Esophagus squamous epithelium (tissue), 5 donors: ENCODE measurements around the gene ADRA2B. TPM values are rescaled to one million over a fixed set of nuclear protein-coding genes. Genes with fewer than 3 reads are reported as not detected.

Source experiments
- DNase-seq: peaks from one replicate; lab custom pipeline; 2025; lab: John Stamatoyannopoulos, UW
- H3K27ac ChIP-seq, 4 donors: fragments of 200-600 bp; sonication (generic); one replicate each; pipeline ENCODE4 v1.5.1; 2016 to 2019; ENCODE audit warnings: mild to moderate bottlenecking in 1 of 4
- H3K27me3 ChIP-seq, 4 donors: fragments of 200-600 bp; sonication (generic); 1 replicate in 3 of 4; 2 replicates in 1 of 4; pipeline versions ENCODE4 v1.5.1 to v1.6.0; 2017 to 2021; ENCODE audit warnings: antibody characterized with exemption in 1 of 4
- H3K36me3 ChIP-seq, 3 donors: fragments of 200-600 bp; sonication (generic); one replicate each; pipeline ENCODE4 v1.5.1; 2016 to 2019
- H3K4me1 ChIP-seq, 3 donors: fragments of 200-600 bp; sonication (generic); one replicate each; pipeline ENCODE4 v1.5.1; 2017 to 2019
- H3K4me3 ChIP-seq, 4 donors: fragments of 200-600 bp; sonication (generic); 1 replicate in 3 of 4; 2 replicates in 1 of 4; pipeline ENCODE4 v1.5.1; 2016 to 2019; ENCODE audit warnings: mild to moderate bottlenecking in 2 of 4, moderate library complexity in 1 of 4
- H3K9me3 ChIP-seq, 3 donors: fragments of 200-600 bp; sonication (generic); one replicate each; pipeline ENCODE4 v1.5.1; 2016 to 2019
- CTCF ChIP-seq, 6 experiments: fragments of 450-650 bp in 4 of 6; fragments of 200-600 bp in 2 of 6; sonication (generic) in 2 of 6; IDR thresholded peaks; one replicate each; pipeline ENCODE4 v1.5.1; 2016 to 2019; ENCODE audit warnings: antibody characterized with exemption in 6 of 6, mild to moderate bottlenecking in 4 of 6, moderate library complexity in 4 of 6
- POLR2A ChIP-seq, 4 donors: fragments of 450-650 bp; IDR thresholded peaks; one replicate each; pipeline ENCODE4 v1.6.1; 2017; ENCODE audit warnings: antibody characterized with exemption in 4 of 4, mild to moderate bottlenecking in 4 of 4, moderate library complexity in 3 of 4
- WGBS, 2 donors: methylation state at CpG; one replicate each; pipeline ENCODE4 v1.1.5; 2018; 5-methylcytosine and 5-hydroxymethylcytosine counted together
- intact Hi-C: fragments of 100-400 bp; cut with DNase I; formaldehyde crosslinking; loops from one replicate; pipeline ENCODE4 v1.15.0; 2022
- total RNA-seq, 4 donors: library from RNA; depleted of rRNA; stranded (reverse); fragments of >200 nt; gene quantifications; one replicate each; pipeline ENCODE4 v1.1.0, GENCODE V29; 2016
- donor health status: DM: yes; HTN: yes; CAD: no.

Gene ADRA2B
- total RNA-seq, 4 donors from 2014 or later = 0.04 to 1.2 (median 0.38) TPM; not detected in 1

GRCh38 chr2:96159084-96159830 is 42.9 kb upstream of the ADRA2B start:
- intact Hi-C loops = no loop called here
- Histone ChIP-seq H3K27ac (no peak overlapping the region), H3K4me1 (peaks cover 0 to 11% (median 0%) of the 10 kb centered on the region in 3 donors), H3K27me3 (peaks cover 0 to 23% (median 0%) of the 10 kb centered on the region in 4 donors), H3K4me3 (no peak overlapping the region), H3K9me3 (no peaks in the 10 kb centered on the region), H3K36me3 (no peaks in the 10 kb centered on the region)
- DNase-seq = no peak
- 70 to 76% methylated on average over 15 to 17 of the region's 17 CpGs for WGBS, 2 donors
- TF ChIP-seq CTCF (IDR thresholded peaks at IDR 0.05) (no peak), POLR2A (IDR thresholded peaks at IDR 0.05) (no peak)

- Histone ChIP-seq H3K36me3 (no peaks in the 10 kb centered on the region), H3K4me1 (peaks cover 0 to 11% (median 0%) of the 10 kb centered on the region in 3 donors), H3K27me3 (peaks cover 0 to 23% (median 0%) of the 10 kb centered on the region in 4 donors), H3K4me3 (no peak overlapping the region), H3K27ac (no peak overlapping the region), H3K9me3 (no peaks in the 10 kb centered on the region)
- intact Hi-C loops = no loop called here
- WGBS, 2 donors = 88 to 100% methylated on average over 1 to 4 of the region's 14 CpGs
- DNase-seq = no peak
- TF ChIP-seq CTCF (IDR thresholded peaks at IDR 0.05) (no peak), POLR2A (IDR thresholded peaks at IDR 0.05) (no peak)
These were observed 42.2 kb upstream of the ADRA2B start for GRCh38 chr2:96158554-96158940.

- H3K4me1 ChIP-seq = peaks cover 0 to 11% (median 0%) of the 10 kb centered on the region in 3 donors
- no peaks in the 10 kb centered on the region for H3K36me3 ChIP-seq
- no peak overlapping the region for H3K4me3 ChIP-seq
- no peak for TF ChIP-seq CTCF (IDR thresholded peaks at IDR 0.05)
- no peak for TF ChIP-seq POLR2A (IDR thresholded peaks at IDR 0.05)
- no peaks in the 10 kb centered on the region for H3K9me3 ChIP-seq
- WGBS, 2 donors = 54 to 63% methylated on average over 7 to 8 of the region's 19 CpGs
- no peak overlapping the region for H3K27ac ChIP-seq
- DNase-seq = no peak
- intact Hi-C loops = no loop called here
- peaks cover 0 to 23% (median 0%) of the 10 kb centered on the region in 4 donors for H3K27me3 ChIP-seq
These were observed 41.5 kb upstream of the ADRA2B start for GRCh38 chr2:96157649-96158553.

GRCh38 chr2:96156926-96157648 is 40.7 kb upstream of the ADRA2B start:
- WGBS, 2 donors = 80 to 90% methylated on average over 2 to 3 of the region's 5 CpGs
- Histone ChIP-seq H3K27me3 (peaks cover 0 to 23% (median 0%) of the 10 kb centered on the region in 4 donors), H3K27ac (no peak overlapping the region), H3K36me3 (no peaks in the 10 kb centered on the region), H3K4me3 (no peak overlapping the region), H3K9me3 (no peaks in the 10 kb centered on the region), H3K4me1 (peaks cover 0 to 11% (median 0%) of the 10 kb centered on the region in 3 donors)
- no peak for DNase-seq
- intact Hi-C loops = no loop called here
- no peak for TF ChIP-seq POLR2A (IDR thresholded peaks at IDR 0.05)
- TF ChIP-seq CTCF (IDR thresholded peaks at IDR 0.05) = no peak
